22Rv1 (cell line): ENCODE measurements around the gene TMEM218.

Source experiments
- CTCF ChIP-seq: fragments of 450-650 bp; IDR thresholded peaks from 2 replicates; pipeline ENCODE4 v1.5.1; 2017; ENCODE audit warnings: mild to moderate bottlenecking
- ZFX ChIP-seq: fragments of 450-650 bp; IDR thresholded peaks from 2 replicates; pipeline ENCODE4 v1.6.1; 2017; ENCODE audit warnings: antibody characterized with exemption, borderline replicate concordance

- TF ChIP-seq CTCF (no peak), ZFX (no peak)
Measured at GRCh38 chr11:125075242-125075625, 36.2 kb downstream of the TMEM218 start.
